Aorta (tissue), 5 donors: ENCODE data around the gene SPEM1. TPM values are rescaled to one million over a fixed set of nuclear protein-coding genes. Genes with fewer than 3 reads are reported as not detected.

Experiments used
- ATAC-seq: fragments of 200-7000 bp; cut with Tn5 transposase; one replicate; pipeline ENCODE4 v1.9.1; 2022; ENCODE audit warnings: moderate library complexity; ENCODE audit not compliant: low FRiP score
- DNase-seq, 2 donors: peaks; one replicate each; pipeline ENCODE4 v3.0.0-alpha.2; 2020
- H3K27ac ChIP-seq, 2 donors: one replicate each; pipeline ENCODE4 v1.5.1; 2013; ENCODE audit warnings: low read length in 2 of 2, mild to moderate bottlenecking in 2 of 2, moderate library complexity in 2 of 2, control low read depth in 1 of 2, inconsistent platforms in 1 of 2, low read depth in 1 of 2
- H3K27me3 ChIP-seq, 2 donors: one replicate each; pipeline ENCODE4 v1.6.1; 2013; ENCODE audit warnings: control low read depth in 1 of 2, low read length in 1 of 2, mild to moderate bottlenecking in 1 of 2, moderate library complexity in 1 of 2; ENCODE audit not compliant: insufficient read depth in 2 of 2, control insufficient read depth in 1 of 2
- H3K36me3 ChIP-seq, 2 donors: one replicate each; pipeline ENCODE4 v1.6.1; 2013; ENCODE audit warnings: control low read depth in 1 of 2, low read length in 1 of 2, mild to moderate bottlenecking in 1 of 2; ENCODE audit not compliant: insufficient read depth in 2 of 2, control insufficient read depth in 1 of 2
- H3K4me1 ChIP-seq, 2 donors: one replicate each; pipeline ENCODE4 v1.6.1; 2013; ENCODE audit warnings: low read length in 2 of 2, control low read depth in 1 of 2, mild to moderate bottlenecking in 1 of 2, moderate library complexity in 1 of 2; ENCODE audit not compliant: insufficient read depth in 2 of 2, control insufficient read depth in 1 of 2
- H3K4me3 ChIP-seq, 2 donors: one replicate each; pipeline ENCODE4 v1.5.1; 2013; ENCODE audit warnings: low read length in 2 of 2, control low read depth in 1 of 2, mild to moderate bottlenecking in 1 of 2
- H3K9me3 ChIP-seq: one replicate; pipeline ENCODE4 v1.6.1; 2013; ENCODE audit warnings: mild to moderate bottlenecking, low read length; ENCODE audit not compliant: control insufficient read depth
- WGBS, 2 donors: extraction: QIAGEN DNeasy Blood & Tissue Kit; methylation state at CpG; one replicate each; pipeline ENCODE4 v1.1.7; 2013; 5-methylcytosine and 5-hydroxymethylcytosine counted together
- intact Hi-C, 2 donors: fragments of 100-400 bp; cut with DNase I; formaldehyde crosslinking; loops; one replicate each; pipeline versions ENCODE4 v1.14.2 to v1.15.0; 2022
- polyA plus RNA-seq, 2 donors: library from polyadenylated mRNA; stranded (reverse); fragments of 200-250 nt; gene quantifications; one replicate each; pipeline ENCODE4 v1.2.3, GENCODE V29; 2013
- total RNA-seq, 2 donors: library from RNA; stranded (reverse); fragmentation: NEBNext Ultra II Directional; extraction: Animal tissue kit (Norgen Biotek cat#: 25700); gene quantifications; one replicate each; pipeline ENCODE4 v1.2.1, GENCODE V29; 2021
- donor health status: healthy with polysubstance abuse.
- donor health status: Bipolar disorder and iron deficiency.
- donor health status: DM: no; HTN: no; CAD: no.
- donor health status: DM: no; HTN: no; CAD: no.
- donor health status: DM: yes; HTN: yes; CAD: no.

Gene SPEM1
- total and polyA plus RNA-seq, 4 donors: not detected

DNA sequence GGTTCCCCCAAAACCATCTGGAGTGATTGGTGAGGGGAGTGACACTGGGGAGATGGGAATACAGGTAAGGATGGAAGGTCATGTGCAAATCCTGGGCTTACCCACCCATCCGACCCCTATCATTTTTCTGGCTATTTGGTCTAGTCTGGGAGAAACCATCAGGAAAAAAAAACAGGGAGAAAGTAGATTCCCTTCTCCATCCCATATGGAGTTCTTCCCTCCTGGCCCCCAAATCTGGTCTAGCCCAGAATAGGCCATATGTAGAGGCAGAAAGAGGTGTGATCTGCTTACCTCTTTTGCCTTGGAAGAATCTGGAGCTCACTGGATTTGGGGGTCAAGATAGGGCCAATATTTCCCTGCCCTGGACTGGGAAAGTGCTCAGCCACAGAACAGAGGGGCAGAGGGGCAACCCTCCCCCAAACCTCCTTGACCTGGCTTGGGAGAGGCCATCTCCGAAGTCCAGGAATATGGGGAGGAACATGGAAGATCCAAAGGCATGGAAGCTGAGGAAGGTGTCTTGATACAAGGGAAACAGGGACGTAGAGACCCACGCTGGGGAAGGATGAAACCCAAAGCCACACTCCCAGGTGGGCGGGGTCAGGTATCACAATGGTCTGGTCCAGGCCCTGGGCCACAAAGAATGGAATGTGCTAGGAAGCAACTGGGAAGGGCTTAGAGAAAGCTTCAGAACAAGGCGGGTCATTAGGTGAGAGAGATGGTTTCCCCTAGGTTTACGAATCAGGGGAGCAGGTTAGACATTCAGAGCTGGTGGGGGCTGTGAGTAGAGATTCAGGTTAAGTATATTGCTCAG lies 40.9 kb downstream of the SPEM1 start:
- ATAC-seq (no peak), DNase-seq (no peak)
- Histone ChIP-seq H3K36me3 (peaks cover 0 to 5% of the 10 kb centered on the region in 2 donors), H3K9me3 (no peaks in the 10 kb centered on the region), H3K27ac (no peak overlapping the region), H3K27me3 (no peaks in the 10 kb centered on the region), H3K4me3 (no peak overlapping the region), H3K4me1 (no peaks in the 10 kb centered on the region)
- intact Hi-C loops: no loop called here
- WGBS, 2 donors: 93% methylated on average over 7 of the region's 7 CpGs

DNA sequence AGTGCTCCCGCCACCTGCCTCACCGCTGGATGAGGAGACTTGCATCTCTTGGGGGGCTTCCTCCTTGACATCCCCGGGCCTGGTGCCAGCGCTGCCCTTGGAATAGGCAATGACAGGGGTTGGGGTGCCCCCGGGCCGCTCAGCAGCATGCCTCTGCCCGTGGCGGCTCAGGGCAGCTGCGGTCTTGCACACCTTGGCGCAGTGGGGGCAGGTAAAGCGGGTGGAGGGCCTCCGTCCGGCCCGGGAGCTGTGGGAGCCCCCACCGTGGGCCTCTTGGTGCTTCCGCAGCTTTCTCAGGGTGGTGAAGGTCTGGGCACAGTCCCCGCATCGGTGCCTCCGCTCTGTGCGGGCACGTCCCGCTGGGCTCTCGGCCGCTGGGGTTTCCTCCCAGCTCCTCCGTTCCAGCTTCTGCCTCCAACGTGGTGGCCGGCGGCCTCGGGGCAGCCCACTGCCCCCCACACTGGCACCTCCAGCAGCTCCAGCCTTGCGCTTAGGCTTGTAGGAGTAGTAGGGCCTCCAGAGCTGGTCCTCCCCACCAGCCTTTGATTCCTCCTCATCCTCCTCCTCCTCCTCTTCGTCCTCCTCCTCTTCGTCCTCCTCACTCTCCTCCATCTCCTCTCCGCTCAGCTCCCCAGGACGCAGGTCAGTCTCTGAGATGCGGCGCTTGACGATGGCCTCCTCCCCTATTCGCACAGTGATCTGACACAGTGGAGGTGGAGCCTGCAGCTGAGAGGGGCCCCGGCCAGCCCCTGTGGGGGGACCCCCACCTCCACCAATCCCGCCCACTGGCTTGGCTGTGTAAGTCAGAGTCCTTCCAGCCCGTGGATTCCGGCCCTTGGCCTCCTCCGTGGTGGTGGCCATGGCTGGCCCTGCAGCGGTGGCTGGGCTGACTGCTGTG lies 42.6 kb downstream of the SPEM1 start:
- Histone ChIP-seq H3K4me3 (no peak overlapping the region), H3K4me1 (no peaks in the 10 kb centered on the region), H3K36me3 (peaks cover 0 to 5% of the 10 kb centered on the region in 2 donors), H3K27me3 (no peaks in the 10 kb centered on the region), H3K9me3 (no peaks in the 10 kb centered on the region), H3K27ac (no peak overlapping the region)
- ATAC-seq: peak; percentile 39
- intact Hi-C loops: no loop called here
- no peak for DNase-seq
- WGBS, 2 donors: 88 to 90% methylated on average over 42 to 44 of the region's 44 CpGs

DNA sequence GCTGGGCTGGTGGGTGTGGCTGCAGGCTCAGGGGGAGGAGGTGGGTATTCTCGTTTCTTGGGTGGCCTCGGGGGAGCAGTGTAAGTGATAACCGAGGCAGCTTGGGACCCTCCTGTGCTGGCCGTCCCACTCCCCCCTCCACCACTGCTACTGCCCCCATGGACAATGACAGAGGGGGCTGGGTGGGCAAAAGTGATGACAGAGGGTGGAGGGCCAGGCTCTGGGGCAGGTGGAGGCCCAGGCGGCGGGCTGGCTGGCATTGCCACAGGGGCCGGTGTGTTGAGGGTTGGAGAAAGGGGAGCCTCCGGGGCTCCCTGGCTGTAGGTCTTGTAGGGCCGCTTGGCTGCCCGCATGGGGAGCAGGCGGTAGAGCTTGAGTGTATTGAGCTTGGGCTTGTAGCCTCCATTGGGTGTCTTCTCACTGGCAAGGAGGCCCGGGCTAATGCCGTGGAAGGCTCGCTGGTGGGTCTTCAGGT lies 43.3 kb downstream of the SPEM1 start:
- H3K36me3 ChIP-seq: peaks cover 0 to 5% of the 10 kb centered on the region in 2 donors
- intact Hi-C loops: no loop called here
- DNase-seq (no peak), ATAC-seq (no peak)
- no peaks in the 10 kb centered on the region for H3K9me3 ChIP-seq
- H3K27ac ChIP-seq: no peak overlapping the region
- WGBS, 2 donors: 80 to 82% methylated on average over 14 of the region's 14 CpGs
- H3K27me3 ChIP-seq: no peaks in the 10 kb centered on the region
- H3K4me1 ChIP-seq: no peaks in the 10 kb centered on the region
- no peak overlapping the region for H3K4me3 ChIP-seq

DNA sequence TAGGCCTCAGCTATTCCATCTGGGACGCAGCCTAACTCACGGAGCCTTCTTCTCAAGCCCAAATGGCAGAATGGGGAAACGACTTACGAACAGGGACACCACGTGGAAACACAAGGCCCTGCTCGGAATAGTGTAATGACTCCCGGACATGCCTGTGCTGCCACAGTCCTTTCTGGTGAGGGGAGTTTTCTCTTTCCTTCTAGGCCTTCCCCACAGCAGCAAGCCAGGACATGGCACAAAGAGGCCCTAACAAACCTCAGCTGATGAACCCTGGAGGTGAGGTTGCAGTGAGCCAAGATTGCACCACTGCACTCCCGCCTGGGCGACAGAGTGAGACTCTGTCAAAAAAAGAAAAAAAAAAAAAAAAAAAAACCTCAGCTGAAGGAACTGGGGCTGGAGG lies 44.0 kb downstream of the SPEM1 start:
- H3K9me3 ChIP-seq: no peaks in the 10 kb centered on the region
- no peaks in the 10 kb centered on the region for H3K4me1 ChIP-seq
- no peak overlapping the region for H3K4me3 ChIP-seq
- DNase-seq (no peak), ATAC-seq (no peak)
- 81 to 86% methylated on average over 9 of the region's 9 CpGs for WGBS, 2 donors
- intact Hi-C loops: no loop called here
- H3K27me3 ChIP-seq: no peaks in the 10 kb centered on the region
- peaks cover 0 to 5% of the 10 kb centered on the region in 2 donors for H3K36me3 ChIP-seq
- H3K27ac ChIP-seq: no peak overlapping the region

DNA sequence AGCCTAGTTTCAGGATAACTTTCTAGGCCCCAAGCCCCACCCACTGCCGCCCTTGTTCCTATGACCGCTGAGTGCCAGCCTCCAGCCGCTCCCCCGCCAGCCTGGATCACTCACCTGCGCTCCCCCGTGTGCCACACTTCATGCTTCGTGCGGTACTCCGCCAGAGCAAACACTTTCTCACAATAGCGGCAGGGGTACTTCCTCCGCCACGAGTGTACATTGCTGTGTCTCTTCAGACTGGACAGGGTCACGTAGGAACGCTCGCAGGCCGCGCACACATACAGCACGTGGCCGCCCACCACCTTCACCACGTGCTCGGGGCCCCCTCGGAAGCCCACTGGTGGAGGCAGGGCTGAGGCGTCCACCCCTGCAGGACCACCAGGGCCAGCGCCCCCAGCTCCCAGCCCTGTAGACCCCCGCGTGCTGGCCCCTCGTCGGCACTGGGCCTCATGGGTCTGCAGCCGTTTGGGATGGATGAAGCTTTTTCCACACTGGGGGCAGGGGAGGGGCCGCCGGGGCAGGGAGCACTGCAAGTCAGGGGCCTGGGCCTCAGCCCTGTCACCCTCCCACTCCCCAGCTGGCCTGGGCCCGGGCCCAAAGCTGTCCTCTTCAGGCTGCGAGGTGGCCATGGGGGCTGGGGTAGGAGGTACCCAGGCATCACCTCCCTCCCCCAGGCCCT lies 45.6 kb downstream of the SPEM1 start:
- DNase-seq: no peak
- no peak for ATAC-seq
- intact Hi-C loops: no loop called here
- Histone ChIP-seq H3K4me1 (no peaks in the 10 kb centered on the region), H3K27ac (no peak overlapping the region), H3K9me3 (no peaks in the 10 kb centered on the region), H3K4me3 (no peak overlapping the region), H3K36me3 (peaks cover 0 to 5% of the 10 kb centered on the region in 2 donors), H3K27me3 (no peaks in the 10 kb centered on the region)
- WGBS, 2 donors: 84 to 89% methylated on average over 33 of the region's 33 CpGs

DNA sequence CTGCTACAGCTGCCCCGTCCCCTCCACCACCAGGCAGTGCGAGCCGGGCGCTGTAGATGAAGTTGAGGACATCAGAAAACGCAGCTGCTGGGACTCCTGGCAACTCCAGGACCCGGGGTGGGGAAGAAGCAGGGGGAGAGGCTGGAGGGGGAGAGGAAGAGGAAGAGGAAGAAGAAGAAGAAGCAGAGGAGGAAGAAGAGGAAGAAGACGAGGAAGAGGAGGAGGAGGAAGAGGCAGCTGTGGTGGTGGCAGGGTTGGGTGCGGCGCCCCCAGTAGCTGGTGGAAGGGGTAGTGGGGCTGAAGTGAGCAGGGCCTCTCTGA lies 46.2 kb downstream of the SPEM1 start:
- H3K4me1 ChIP-seq: no peaks in the 10 kb centered on the region
- H3K9me3 ChIP-seq: no peaks in the 10 kb centered on the region
- ATAC-seq (no peak), DNase-seq (no peak)
- peaks cover 0 to 5% of the 10 kb centered on the region in 2 donors for H3K36me3 ChIP-seq
- no peak overlapping the region for H3K4me3 ChIP-seq
- intact Hi-C loops: no loop called here
- WGBS, 2 donors: 83 to 86% methylated on average over 9 of the region's 9 CpGs
- H3K27me3 ChIP-seq: no peaks in the 10 kb centered on the region
- no peak overlapping the region for H3K27ac ChIP-seq

DNA sequence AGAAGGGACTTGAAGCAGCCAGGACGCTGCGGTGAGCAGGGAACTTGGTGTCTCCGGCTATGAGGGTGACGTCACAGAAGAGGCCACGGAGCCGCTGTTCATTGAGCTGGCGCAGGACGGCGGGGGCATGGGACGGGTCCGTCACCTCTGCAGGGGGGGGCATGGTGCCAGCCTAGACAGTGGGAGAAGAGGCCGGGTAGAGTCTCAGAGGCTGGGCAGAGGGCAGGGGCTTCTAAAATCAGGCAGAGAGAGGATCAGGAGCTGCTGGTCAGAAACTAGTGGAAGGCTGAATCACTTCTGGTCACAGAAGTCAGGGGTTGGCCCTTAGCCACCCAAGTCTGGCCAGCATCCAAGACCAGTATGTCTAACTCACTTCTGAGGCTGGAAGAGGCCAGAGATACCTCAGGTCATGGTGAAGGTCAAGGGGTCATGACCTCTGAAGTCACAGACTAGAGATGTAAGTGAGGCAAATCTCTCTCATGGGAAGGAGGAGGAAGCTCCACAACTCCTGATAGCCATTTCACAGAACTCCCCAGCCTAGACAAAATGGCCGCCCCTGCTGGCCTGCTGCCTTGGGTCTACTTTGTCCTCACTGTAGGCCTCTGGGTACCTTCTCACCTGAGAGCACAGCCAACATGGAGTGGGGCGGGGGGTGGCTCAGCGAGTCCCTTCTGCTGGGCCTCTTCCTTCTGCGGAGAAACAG lies 46.7 kb downstream of the SPEM1 start:
- no peak overlapping the region for H3K4me3 ChIP-seq
- DNase-seq (peak; percentile 87 to 93), ATAC-seq (peak; percentile 40)
- no peak overlapping the region for H3K27ac ChIP-seq
- no peaks in the 10 kb centered on the region for H3K4me1 ChIP-seq
- no peaks in the 10 kb centered on the region for H3K27me3 ChIP-seq
- WGBS, 2 donors: 72 to 76% methylated on average over 16 of the region's 16 CpGs
- peaks cover 0 to 5% of the 10 kb centered on the region in 2 donors for H3K36me3 ChIP-seq
- intact Hi-C loops: no loop called here
- no peaks in the 10 kb centered on the region for H3K9me3 ChIP-seq

DNA sequence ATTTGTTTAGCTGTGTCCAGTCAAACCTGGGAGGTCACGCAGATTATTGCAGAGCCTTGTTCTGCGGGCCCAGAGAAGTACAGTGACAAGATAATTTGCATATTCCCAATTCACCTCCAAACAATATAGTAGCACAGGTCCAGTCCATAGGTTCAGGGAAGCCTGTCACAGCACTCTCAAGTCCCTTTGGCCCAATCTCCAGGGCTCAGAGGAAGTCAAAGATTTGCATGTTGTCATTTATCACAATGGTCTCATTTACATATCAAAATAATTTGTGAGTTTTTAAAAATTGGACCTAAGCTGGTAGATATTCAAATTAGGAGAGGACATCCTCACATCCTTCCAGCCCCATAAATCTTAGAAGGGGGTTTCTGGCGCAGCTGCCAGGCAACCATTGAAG lies 47.4 kb downstream of the SPEM1 start:
- no peaks in the 10 kb centered on the region for H3K27me3 ChIP-seq
- DNase-seq: no peak
- ATAC-seq: no peak
- no peaks in the 10 kb centered on the region for H3K9me3 ChIP-seq
- 87 to 92% methylated on average over 3 of the region's 3 CpGs for WGBS, 2 donors
- peaks cover 0 to 2% of the 10 kb centered on the region in 2 donors for H3K36me3 ChIP-seq
- no peak overlapping the region for H3K27ac ChIP-seq
- intact Hi-C loops: no loop called here
- no peak overlapping the region for H3K4me3 ChIP-seq
- no peaks in the 10 kb centered on the region for H3K4me1 ChIP-seq
